Panc1 (cell line): ENCODE data around the gene UBE2E1. TPM values are rescaled to one million over a fixed set of nuclear protein-coding genes. Genes with fewer than 3 reads are reported as not detected.

Experiments
- ATAC-seq: fragments of 200-7000 bp; cut with Tn5 transposase; 2 replicates; pipeline ENCODE4 v1.9.1; 2020; ENCODE audit warnings: mild to moderate bottlenecking, moderate library complexity
- BruUV-seq: library from RNA; stranded (reverse); fragments of 400-500 nt; replicated peaks from 2 replicates; lab custom pipeline; 2021; lab: Mats Ljungman, UMichigan
- CTCF ChIA-PET: fragments of 300-600 bp; sonication (Branson Sonifier 250); formaldehyde crosslinking; loops from one replicate; lab custom pipeline; 2022; ENCODE audit warnings: antibody characterized with exemption; lab: Charles Lee
- POLR2A ChIA-PET: fragments of 300-600 bp; sonication (Branson Sonifier 250); formaldehyde crosslinking; loops from one replicate; lab custom pipeline; 2022; ENCODE audit warnings: antibody characterized with exemption; lab: Charles Lee
- DNase-seq: peaks from one replicate; pipeline ENCODE4 v3.0.0-alpha.2; 2010; ENCODE audit warnings: low read depth, low spot score
- H3K27ac ChIP-seq: 2 replicates; pipeline ENCODE4 v1.5.1; 2011; ENCODE audit warnings: mild to moderate bottlenecking, low read length, inconsistent platforms
- H3K27me3 ChIP-seq: fragments of 200-500 bp; sonication (Bioruptor generic); 2 replicates; pipeline ENCODE4 v1.6.0; 2014; ENCODE audit warnings: low read length, inconsistent platforms; ENCODE audit not compliant: control insufficient read depth, insufficient read depth
- H3K36me3 ChIP-seq: fragments of 200-500 bp; sonication (Bioruptor generic); 2 replicates; pipeline ENCODE4 v1.5.1; 2014; ENCODE audit warnings: inconsistent platforms, mild to moderate bottlenecking, low read length, moderate library complexity; ENCODE audit not compliant: control insufficient read depth, insufficient read depth
- H3K4me1 ChIP-seq: 2 replicates; pipeline ENCODE4 v1.5.1; 2011; ENCODE audit warnings: inconsistent platforms, mild to moderate bottlenecking, low read length, moderate library complexity; ENCODE audit not compliant: control insufficient read depth, insufficient read depth
- H3K4me3 ChIP-seq, 2 experiments: 2 replicates each; pipeline ENCODE4 v1.5.1; 2011 to 2012; ENCODE audit warnings: low read depth in 2 of 2, low read length in 2 of 2, mild to moderate bottlenecking in 2 of 2, inconsistent platforms in 1 of 2, moderate library complexity in 1 of 2
- H3K9me3 ChIP-seq: fragments of 200-500 bp; sonication (Bioruptor generic); 2 replicates; pipeline ENCODE4 v1.5.1; 2014; ENCODE audit warnings: low read depth, mild to moderate bottlenecking, inconsistent platforms, low read length, moderate library complexity; ENCODE audit not compliant: control insufficient read depth, insufficient read depth
- CTCF ChIP-seq: fragments of 450-650 bp; IDR thresholded peaks from 2 replicates; pipeline ENCODE4 v1.5.1; 2017; ENCODE audit warnings: mild to moderate bottlenecking
- POLR2AphosphoS5 ChIP-seq: IDR thresholded peaks from 2 replicates; pipeline ENCODE4 v1.6.1; 2012; ENCODE audit warnings: mild to moderate bottlenecking, low read depth, low read length, moderate library complexity
- REST ChIP-seq, 2 experiments: IDR thresholded peaks; 2 replicates each; pipeline ENCODE4 v1.6.1; 2011 to 2012; ENCODE audit warnings: low read depth in 2 of 2, control low read depth in 1 of 2, low read length in 1 of 2, mild to moderate bottlenecking in 1 of 2, moderate library complexity in 1 of 2; ENCODE audit not compliant: insufficient read depth in 1 of 2
- SIN3A ChIP-seq: IDR thresholded peaks from 2 replicates; pipeline ENCODE4 v1.6.1; 2012; ENCODE audit warnings: low read depth, mild to moderate bottlenecking, low read length, moderate library complexity, borderline replicate concordance; ENCODE audit not compliant: insufficient read depth
- TCF7L2 ChIP-seq: IDR thresholded peaks from 2 replicates; pipeline ENCODE4 v1.6.1; 2011; ENCODE audit warnings: mild to moderate bottlenecking, low read depth, low read length, inconsistent platforms
- in situ Hi-C: cut with HindIII; loops from 2 replicates; pipeline ENCODE4 v1.10.0; 2016; ENCODE audit warnings: low sequenced_read_pairs, low pct_unique_long_range_greater_than_20kb
- intact Hi-C: fragments of 100-400 bp; cut with micrococcal nuclease; formaldehyde crosslinking; loops from one replicate; pipeline ENCODE4 v1.10.0; 2022; ENCODE audit not compliant: unreplicated experiment
- total RNA-seq: library from RNA; stranded (reverse); gene quantifications from one replicate; pipeline ENCODE4 v1.2.1, GENCODE V29; 2021; ENCODE audit not compliant: unreplicated experiment

UBE2E1 gene
- total RNA-seq, 1 experiment from 2014 or later: 127 TPM

GRCh38 chr3:23888617-23889228 lies 83.0 kb downstream of the UBE2E1 start:
- Histone ChIP-seq H3K4me1 (peaks cover 11% of the 10 kb centered on the region), H3K9me3 (no peaks in the 10 kb centered on the region), H3K36me3 (0 out of 2 replicates have a peak, but pooled peaks cover 2% of the 10 kb centered on the region), H3K4me3 (no peak overlapping the region), H3K27me3 (no peaks in the 10 kb centered on the region), H3K27ac (no peak overlapping the region; the same call in 1 of the 2 replicates)
- peak; percentile 24 for DNase-seq
- BruUV-seq: no TSS peak
- no peak for ATAC-seq
- intact Hi-C loops (no loop called here), in situ Hi-C loops (no loop called here)
- ChIA-PET CTCF (interaction anchor here (0.5 to 0.9 kb wide), 4 partner anchors 12 to 447 kb away, joined by 3 to 9 read pairs (median 7); no protein-coding TSS in a partner anchor), POLR2A (interaction anchor here (1.0 kb wide), 1 partner anchor 28 kb away, joined by 3 read pairs; the partner anchor contains the start of genes NKIRAS1 and RPL15)
- TF ChIP-seq POLR2AphosphoS5: no peak
- TF ChIP-seq CTCF: peak; percentile 68; the same call in 1 of the 2 replicates

GRCh38 chr3:23889386-23889785 lies 83.6 kb downstream of the UBE2E1 start:
- in situ Hi-C loops: no loop called here
- no TSS peak for BruUV-seq
- POLR2A ChIA-PET: no interaction called here
- ATAC-seq (no peak), DNase-seq (no peak)
- peaks cover 11% of the 10 kb centered on the region for H3K4me1 ChIP-seq
- H3K27me3 ChIP-seq: no peaks in the 10 kb centered on the region
- intact Hi-C loops: no loop called here
- CTCF ChIA-PET: interaction anchor here (0.5 kb wide), 1 partner anchor 258 kb away, joined by 3 read pairs; no protein-coding TSS in a partner anchor
- no peaks in the 10 kb centered on the region for H3K9me3 ChIP-seq
- H3K27ac ChIP-seq: no peak overlapping the region
- no peak overlapping the region for H3K4me3 ChIP-seq
- H3K36me3 ChIP-seq: 0 out of 2 replicates have a peak, but pooled peaks cover 2% of the 10 kb centered on the region
- TF ChIP-seq TCF7L2 (no peak), REST (IDR thresholded peaks at IDR 0.05; ENCODE audit: insufficient read depth in 1 of 2, low read depth in 2 of 2, low read length in 1 of 2) (no peak), SIN3A (no peak), CTCF (no peak), POLR2AphosphoS5 (no peak)
